SK-N-MC (cell line): Measurements from ENCODE around the gene XYLT2.

ENCODE experiments used
- EZH2 ChIP-seq: fragments of 200-600 bp; sonication (generic); IDR thresholded peaks from one replicate; pipeline ENCODE4 v1.6.1; 2017; ENCODE audit warnings: antibody characterized with exemption
- POLR2AphosphoS5 ChIP-seq: IDR thresholded peaks from 2 replicates; pipeline ENCODE4 v1.6.1; 2012; ENCODE audit warnings: mild to moderate bottlenecking, low read depth, low read length, borderline replicate concordance

DNA sequence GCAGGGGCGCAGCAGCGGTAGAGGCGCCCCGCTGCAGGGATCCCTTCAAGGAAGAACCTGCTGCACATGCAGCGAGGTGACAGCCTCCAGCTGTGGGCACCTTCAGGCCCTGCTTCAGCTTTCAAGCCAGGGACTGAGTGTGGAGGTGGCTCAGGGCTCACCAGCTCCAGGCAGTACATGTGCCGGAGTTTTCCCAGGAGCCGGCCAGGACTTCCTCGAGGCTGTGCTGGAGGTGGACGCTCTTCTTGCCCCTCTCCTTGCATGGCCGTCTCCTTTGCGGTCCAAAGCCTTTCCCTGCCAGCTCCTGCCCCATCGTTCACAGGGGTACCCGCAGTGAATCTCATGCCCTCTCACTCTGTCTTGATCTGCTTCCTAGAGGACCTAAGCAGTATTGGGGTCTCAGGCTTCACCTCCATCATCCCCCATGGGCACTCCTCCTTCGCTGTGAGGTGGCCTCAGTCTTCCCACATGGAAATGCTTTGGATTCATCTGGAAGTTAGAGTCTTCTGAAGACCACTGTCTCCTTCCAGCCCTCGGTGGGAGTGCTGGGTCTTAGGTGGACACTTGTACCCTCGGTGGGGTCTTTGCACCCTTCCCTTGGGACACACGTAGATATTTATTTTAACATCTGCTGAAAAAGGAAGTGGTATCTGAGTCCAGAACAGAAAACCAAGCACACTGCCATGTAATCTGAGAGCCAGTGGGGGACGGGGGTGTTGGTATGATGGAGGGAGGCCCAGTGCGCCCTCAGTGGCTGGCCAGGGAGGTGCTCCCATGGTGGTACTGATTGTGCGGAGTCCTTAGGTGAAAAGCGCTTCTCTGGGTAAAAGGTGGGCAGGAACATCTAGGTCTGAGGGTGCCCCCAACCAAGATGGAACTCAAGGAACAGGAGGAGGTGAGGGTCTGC lies 7.0 kb downstream of the XYLT2 start:
- no peak for TF ChIP-seq EZH2
- no peak for TF ChIP-seq POLR2AphosphoS5
